GM12874 (cell line): ENCODE results near the gene GNGT2.

Source experiments
- TF ChIP-seq, protein P1 (sequence below): IDR thresholded peaks from 2 replicates; pipeline ENCODE4 v1.5.1; 2011; ENCODE audit warnings: low read depth, mild to moderate bottlenecking, control low read depth, low read length, moderate library complexity; ENCODE audit not compliant: insufficient read depth

GNGT2 gene

DNA sequence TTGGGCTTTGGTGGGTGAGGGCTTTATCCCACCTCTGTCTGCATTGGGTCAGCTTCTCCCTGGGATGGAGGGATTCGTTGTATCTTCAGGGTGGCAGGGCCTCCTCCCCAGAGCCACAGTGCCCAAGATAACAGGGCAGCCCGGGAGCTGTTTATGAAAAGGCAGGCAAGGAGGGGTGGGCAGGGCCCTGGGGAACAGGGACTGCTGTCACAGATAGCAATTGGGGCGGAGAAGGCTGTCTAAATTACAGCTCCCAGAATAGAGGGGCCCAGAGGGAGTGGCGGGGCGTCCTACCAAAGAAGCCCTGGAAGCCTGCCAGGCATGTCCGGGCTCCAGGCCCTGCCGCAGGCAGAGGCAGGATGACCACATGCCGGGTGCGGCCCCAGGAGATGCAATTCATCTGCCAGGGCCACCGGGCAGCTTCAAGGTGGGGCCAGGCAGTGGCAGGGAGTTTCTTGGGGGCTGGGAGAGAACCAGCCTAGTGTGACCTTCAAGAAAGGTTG lies 39.0 kb upstream of the GNGT2 start:
- TF ChIP-seq, protein P1, sequence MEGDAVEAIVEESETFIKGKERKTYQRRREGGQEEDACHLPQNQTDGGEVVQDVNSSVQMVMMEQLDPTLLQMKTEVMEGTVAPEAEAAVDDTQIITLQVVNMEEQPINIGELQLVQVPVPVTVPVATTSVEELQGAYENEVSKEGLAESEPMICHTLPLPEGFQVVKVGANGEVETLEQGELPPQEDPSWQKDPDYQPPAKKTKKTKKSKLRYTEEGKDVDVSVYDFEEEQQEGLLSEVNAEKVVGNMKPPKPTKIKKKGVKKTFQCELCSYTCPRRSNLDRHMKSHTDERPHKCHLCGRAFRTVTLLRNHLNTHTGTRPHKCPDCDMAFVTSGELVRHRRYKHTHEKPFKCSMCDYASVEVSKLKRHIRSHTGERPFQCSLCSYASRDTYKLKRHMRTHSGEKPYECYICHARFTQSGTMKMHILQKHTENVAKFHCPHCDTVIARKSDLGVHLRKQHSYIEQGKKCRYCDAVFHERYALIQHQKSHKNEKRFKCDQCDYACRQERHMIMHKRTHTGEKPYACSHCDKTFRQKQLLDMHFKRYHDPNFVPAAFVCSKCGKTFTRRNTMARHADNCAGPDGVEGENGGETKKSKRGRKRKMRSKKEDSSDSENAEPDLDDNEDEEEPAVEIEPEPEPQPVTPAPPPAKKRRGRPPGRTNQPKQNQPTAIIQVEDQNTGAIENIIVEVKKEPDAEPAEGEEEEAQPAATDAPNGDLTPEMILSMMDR, result no peak

DNA sequence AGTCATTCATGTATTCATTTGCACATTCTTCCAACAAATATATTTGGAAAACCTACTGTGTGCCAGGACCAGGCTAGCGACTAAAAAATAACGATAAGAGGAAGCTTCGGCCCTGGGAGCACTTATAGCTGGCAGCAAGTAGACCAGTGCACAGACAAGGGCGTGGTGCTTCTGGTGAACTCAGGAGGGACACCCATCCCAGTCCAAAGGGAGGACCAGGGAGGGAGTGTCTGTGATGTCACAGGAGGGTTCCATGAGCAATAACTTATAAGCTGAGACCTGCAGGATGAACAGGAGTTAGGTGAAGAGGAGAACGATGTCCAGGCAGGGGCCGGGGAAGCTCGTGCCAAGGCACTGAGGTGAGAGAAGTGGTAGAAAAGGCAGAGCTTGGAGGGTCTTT lies 37.6 kb upstream of the GNGT2 start:
- TF ChIP-seq, protein P1, result no peak

DNA sequence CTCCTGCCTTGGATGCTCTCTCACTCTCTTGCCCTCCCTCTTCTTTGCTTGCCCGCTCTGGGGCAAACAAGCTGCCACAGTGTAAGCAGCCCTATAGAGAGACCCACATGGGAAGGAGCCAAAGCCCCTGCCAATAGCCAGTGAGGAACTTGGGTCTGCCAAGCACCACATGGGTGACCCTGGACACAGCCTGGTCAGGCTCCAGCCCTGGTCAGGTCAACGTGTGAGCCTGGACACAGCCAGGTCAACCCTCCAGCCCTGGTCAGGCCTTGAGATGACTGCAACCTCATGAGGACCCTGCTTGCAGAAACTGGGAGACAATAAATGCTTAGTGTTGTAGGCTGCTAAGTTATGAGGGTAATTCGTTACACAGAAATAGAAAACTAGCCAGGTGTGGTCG lies 34.5 kb upstream of the GNGT2 start:
- TF ChIP-seq, protein P1, result no peak

DNA sequence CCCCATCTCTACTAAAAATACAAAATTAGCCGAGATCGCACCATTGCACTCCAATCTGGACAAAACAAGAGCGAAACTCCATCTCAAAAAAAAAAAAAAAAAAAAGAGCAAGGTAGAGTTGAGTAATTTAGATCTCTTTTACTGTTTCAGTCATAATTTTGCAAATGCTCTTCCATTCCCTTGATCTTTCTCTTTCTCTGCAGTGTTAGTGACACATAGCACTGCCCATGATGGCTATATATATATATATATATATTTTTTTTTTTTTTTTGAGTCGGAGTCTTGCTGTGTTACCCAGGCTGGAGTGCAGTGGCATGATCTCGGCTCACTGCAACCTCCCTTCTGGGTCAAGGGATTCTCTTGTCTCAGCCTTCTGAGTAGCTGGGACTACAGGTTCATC lies 32.4 kb upstream of the GNGT2 start:
- TF ChIP-seq, protein P1, result no peak

DNA sequence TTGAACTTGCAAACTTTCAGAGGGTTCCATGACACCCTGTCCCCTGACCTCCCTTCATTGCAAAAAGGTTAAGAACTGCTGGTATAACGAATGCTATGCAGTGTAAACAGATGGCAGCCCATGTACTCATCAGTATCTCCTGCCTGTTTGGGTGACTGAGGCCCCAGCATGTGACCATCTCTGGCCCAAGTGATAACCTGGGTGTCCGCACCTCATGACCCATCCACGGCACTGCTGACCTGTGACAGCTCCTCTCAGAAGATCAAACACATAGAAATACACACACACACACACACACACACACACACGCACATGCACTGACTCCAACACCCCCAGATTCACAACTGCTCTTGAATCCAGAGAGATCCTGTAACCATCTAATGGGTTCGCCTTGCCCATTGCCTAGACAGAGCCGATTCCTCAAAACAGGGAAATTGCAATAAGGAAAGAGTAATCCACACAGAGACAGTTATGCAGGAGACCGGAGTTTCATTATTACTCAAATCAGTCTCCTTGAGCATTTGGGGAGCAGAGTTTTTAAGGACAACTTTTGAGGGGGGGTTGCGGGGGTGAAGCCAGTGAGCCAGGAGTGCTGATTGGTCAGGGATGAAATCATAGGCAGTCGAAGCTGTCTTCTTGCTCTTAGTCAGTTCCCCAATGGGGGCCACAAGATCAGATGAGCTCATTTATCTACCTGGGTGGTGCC lies 31.5 kb upstream of the GNGT2 start:
- TF ChIP-seq, protein P1, result no peak

DNA sequence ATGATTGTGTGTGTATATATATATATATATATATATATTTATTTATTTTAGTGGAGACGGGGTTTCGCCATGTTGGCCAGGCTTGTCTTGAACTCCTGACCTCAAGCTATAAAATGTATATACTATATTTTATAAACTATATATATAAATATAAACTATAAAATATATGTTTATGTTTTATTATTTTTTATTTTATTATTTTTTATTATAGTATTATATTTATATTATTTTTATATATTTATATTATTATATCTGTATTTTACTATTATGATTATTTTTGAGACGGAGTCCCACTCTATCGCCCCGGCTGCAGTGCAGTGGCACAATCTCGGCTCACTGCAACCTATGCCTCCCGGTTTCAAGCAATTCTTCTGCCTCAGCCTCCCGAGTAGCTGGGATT lies 30.7 kb upstream of the GNGT2 start:
- TF ChIP-seq, protein P1, result no peak

DNA sequence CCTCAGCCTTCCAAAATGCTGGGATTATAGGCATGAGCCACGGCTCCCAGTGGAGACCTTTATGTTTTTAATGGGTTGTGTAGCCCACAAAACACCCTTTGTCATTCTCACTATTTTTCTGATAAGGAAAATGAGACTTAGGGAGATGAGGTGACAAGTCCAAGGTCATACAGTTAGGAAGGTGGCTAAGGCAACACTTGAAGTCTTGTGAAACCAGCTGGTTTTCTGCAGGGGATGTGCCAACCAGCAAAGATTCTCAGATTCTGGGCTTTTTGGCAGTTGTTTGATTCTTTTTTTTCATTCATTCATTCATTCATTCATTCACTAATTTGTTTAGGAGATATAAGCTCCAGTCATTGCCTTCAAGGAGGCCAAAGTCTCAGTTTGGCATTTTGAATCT lies 30.2 kb upstream of the GNGT2 start:
- TF ChIP-seq, protein P1, result no peak
